Neutrophil (primary cell): ENCODE results near the gene PRPSAP1.

ENCODE experiments used
- H3K27ac ChIP-seq: fragments of 200-600 bp; sonication (generic); 2 replicates; pipeline ENCODE4 v1.5.1; 2016; ENCODE audit warnings: mild to moderate bottlenecking, moderate library complexity
- H3K27me3 ChIP-seq: fragments of 200-600 bp; sonication (generic); 2 replicates; pipeline ENCODE4 v1.6.0; 2016; ENCODE audit warnings: mild to moderate bottlenecking
- H3K36me3 ChIP-seq: fragments of 200-600 bp; sonication (generic); 2 replicates; pipeline ENCODE4 v1.5.1; 2017
- H3K4me1 ChIP-seq, 2 experiments: fragments of 200-600 bp in 1 of 2; sonication (generic) in 1 of 2; 1 replicate in 1 of 2; 2 replicates in 1 of 2; pipeline versions ENCODE4 v1.5.1 to v1.6.1; 2013 to 2016; ENCODE audit warnings: low read depth in 1 of 2, low read length in 1 of 2, mild to moderate bottlenecking in 1 of 2, moderate library complexity in 1 of 2; ENCODE audit not compliant: control insufficient read depth in 1 of 2, insufficient read depth in 1 of 2
- H3K4me3 ChIP-seq, 2 experiments: fragments of 200-600 bp in 1 of 2; sonication (generic) in 1 of 2; 1 replicate in 1 of 2; 2 replicates in 1 of 2; pipeline ENCODE4 v1.5.1; 2013 to 2016; ENCODE audit warnings: low read depth in 1 of 2, low read length in 1 of 2, mild to moderate bottlenecking in 1 of 2, moderate library complexity in 1 of 2
- H3K9me3 ChIP-seq: fragments of 200-600 bp; sonication (generic); 2 replicates; pipeline ENCODE4 v1.5.1; 2016
- CTCF ChIP-seq: fragments of 200-600 bp; sonication (generic); IDR thresholded peaks from 2 replicates; pipeline ENCODE4 v1.5.1; 2016; ENCODE audit warnings: antibody characterized with exemption

Gene PRPSAP1

GRCh38 chr17:76382351-76382802 is 28.7 kb upstream of the PRPSAP1 start:
- H3K9me3 ChIP-seq, result no peaks in the 10 kb centered on the region
- peaks cover 43 to 44% of the 10 kb centered on the region in 2 experiments for H3K4me1 ChIP-seq
- H3K36me3 ChIP-seq, result no peaks in the 10 kb centered on the region
- peaks cover 60% of the 10 kb centered on the region for H3K27me3 ChIP-seq
- no peak for TF ChIP-seq CTCF
- H3K4me3 ChIP-seq, result peak overlapping the region; percentile 78 to 86
- peak overlapping the region; percentile 51 for H3K27ac ChIP-seq

- peak overlapping the region; percentile 25 for H3K27ac ChIP-seq
- no peak for TF ChIP-seq CTCF
- H3K4me1 ChIP-seq, result peaks cover 43 to 44% of the 10 kb centered on the region in 2 experiments
- H3K27me3 ChIP-seq, result peaks cover 56% of the 10 kb centered on the region
- H3K36me3 ChIP-seq, result no peaks in the 10 kb centered on the region
- H3K4me3 ChIP-seq, result peak overlapping the region in 1 of 2 experiments; percentile 86
- no peaks in the 10 kb centered on the region for H3K9me3 ChIP-seq
Measured at GRCh38 chr17:76381633-76382350, 28.1 kb upstream of the PRPSAP1 start.

GRCh38 chr17:76379646-76380376 is 26.1 kb upstream of the PRPSAP1 start:
- Histone ChIP-seq H3K4me1 (peaks cover 29% of the 10 kb centered on the region in 2 experiments), H3K27me3 (peaks cover 40% of the 10 kb centered on the region)

GRCh38 chr17:76379275-76379641 is 25.5 kb upstream of the PRPSAP1 start:
- H3K27ac ChIP-seq, result no peak overlapping the region
- H3K4me3 ChIP-seq, result no peak overlapping the region
- no peaks in the 10 kb centered on the region for H3K9me3 ChIP-seq
- peaks cover 35% of the 10 kb centered on the region for H3K27me3 ChIP-seq
- H3K36me3 ChIP-seq, result no peaks in the 10 kb centered on the region
- no peak for TF ChIP-seq CTCF
- H3K4me1 ChIP-seq, result peaks cover 25 to 26% of the 10 kb centered on the region in 2 experiments

More at GRCh38 chr17:76379646-76380376, 26.1 kb upstream of the PRPSAP1 start:
- H3K27ac ChIP-seq, result no peak overlapping the region
- no peaks in the 10 kb centered on the region for H3K9me3 ChIP-seq
- no peak overlapping the region for H3K4me3 ChIP-seq
- H3K36me3 ChIP-seq, result no peaks in the 10 kb centered on the region
- no peak for TF ChIP-seq CTCF

- Histone ChIP-seq H3K27ac (no peak overlapping the region), H3K36me3 (no peaks in the 10 kb centered on the region), H3K4me3 (no peak overlapping the region), H3K4me1 (peaks cover 22% of the 10 kb centered on the region in 2 experiments), H3K27me3 (peaks cover 31% of the 10 kb centered on the region), H3K9me3 (no peaks in the 10 kb centered on the region)
- TF ChIP-seq CTCF, result no peak
Measured at GRCh38 chr17:76378548-76379274, 25.0 kb upstream of the PRPSAP1 start.
